Neural progenitor cell (in vitro differentiated cells): Measurements from ENCODE around the gene AGXT.

Experiments
- CTCF ChIP-seq: fragments of 200-600 bp; sonication (generic); IDR thresholded peaks from 2 replicates; pipeline ENCODE4 v1.5.1; 2017; ENCODE audit warnings: antibody characterized with exemption, mild to moderate bottlenecking
- EZH2 ChIP-seq: fragments of 200-600 bp; sonication (generic); IDR thresholded peaks from 2 replicates; pipeline ENCODE4 v1.6.1; 2017; ENCODE audit warnings: antibody characterized with exemption, mild to moderate bottlenecking, moderate library complexity

GRCh38 chr2:240886678-240887609 lies 18.3 kb downstream of the AGXT start:
- TF ChIP-seq CTCF (no peak), EZH2 (no peak)
